ENCODE results near the gene MRTFA.
"Not testable (repeated sequence)": the region's sequence is repeated elsewhere in the genome, so short reads cannot be mapped to it uniquely, and the experiment has no call there.

Gene MRTFA

DNA sequence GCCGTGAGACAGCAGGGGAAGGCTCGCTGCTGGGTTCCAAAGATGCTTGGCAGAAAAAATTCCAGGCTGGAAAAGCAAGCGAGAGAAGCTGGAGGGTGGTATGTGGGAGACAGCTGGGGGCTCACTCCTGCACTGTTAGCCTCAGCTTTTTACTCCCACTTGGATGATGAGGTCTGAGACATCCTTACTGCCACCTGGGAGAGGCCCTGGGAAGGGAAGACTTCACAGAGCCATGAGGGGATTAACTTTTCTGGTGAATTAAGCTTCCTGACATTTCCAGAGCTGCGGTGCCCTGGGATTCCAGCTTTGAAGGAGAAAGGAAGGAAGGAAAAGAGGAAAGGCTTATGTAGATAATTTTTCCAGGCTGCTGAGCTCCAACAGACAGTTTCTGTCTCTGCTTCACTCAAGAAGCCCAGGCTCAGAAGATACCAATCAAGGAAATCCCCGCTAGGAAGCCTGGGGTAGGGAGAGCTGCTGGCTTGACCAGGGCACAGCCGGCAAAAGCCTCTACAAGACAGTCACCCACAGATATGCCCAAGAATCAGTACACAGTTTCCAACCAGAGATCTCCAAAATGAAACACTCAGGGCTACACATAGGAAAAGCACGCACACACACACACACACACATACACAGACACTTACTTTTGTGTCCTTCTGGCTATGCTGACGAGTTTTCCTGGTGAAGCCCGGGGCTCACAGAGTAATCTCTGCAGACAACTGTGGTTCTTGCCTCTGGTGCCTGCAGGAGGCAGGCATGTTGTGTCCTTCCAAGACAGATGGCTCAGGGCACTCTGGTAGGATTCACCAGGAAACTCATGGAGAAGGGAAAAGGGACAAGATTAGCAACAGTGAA lies 43.7 kb upstream of the MRTFA start:
- Histone ChIP-seq H3K27me3 (ENCODE audit: control insufficient read depth, insufficient read depth, low read length) (no peaks in the 10 kb centered on the region), H3K4me3 (ENCODE audit: low read depth, low read length) (no peak overlapping the region), H3K9me3 (ENCODE audit: control insufficient read depth, low read length) (no peaks in the 10 kb centered on the region), H3K9ac (no peak overlapping the region), H3K4me2 (ENCODE audit: low read length) (peak overlapping the region; percentile 63), H3K36me3 (ENCODE audit: control insufficient read depth, insufficient read depth, low read length) (no peaks in the 10 kb centered on the region), H3K27ac (no peak overlapping the region), H3K79me2 (no peaks in the 10 kb centered on the region), H3K4me1 (peaks cover 2% of the 10 kb centered on the region), H2AFZ (no peak overlapping the region)
- TF ChIP-seq, protein P1, sequence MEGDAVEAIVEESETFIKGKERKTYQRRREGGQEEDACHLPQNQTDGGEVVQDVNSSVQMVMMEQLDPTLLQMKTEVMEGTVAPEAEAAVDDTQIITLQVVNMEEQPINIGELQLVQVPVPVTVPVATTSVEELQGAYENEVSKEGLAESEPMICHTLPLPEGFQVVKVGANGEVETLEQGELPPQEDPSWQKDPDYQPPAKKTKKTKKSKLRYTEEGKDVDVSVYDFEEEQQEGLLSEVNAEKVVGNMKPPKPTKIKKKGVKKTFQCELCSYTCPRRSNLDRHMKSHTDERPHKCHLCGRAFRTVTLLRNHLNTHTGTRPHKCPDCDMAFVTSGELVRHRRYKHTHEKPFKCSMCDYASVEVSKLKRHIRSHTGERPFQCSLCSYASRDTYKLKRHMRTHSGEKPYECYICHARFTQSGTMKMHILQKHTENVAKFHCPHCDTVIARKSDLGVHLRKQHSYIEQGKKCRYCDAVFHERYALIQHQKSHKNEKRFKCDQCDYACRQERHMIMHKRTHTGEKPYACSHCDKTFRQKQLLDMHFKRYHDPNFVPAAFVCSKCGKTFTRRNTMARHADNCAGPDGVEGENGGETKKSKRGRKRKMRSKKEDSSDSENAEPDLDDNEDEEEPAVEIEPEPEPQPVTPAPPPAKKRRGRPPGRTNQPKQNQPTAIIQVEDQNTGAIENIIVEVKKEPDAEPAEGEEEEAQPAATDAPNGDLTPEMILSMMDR (IDR thresholded peaks at IDR 0.05): no peak

DNA sequence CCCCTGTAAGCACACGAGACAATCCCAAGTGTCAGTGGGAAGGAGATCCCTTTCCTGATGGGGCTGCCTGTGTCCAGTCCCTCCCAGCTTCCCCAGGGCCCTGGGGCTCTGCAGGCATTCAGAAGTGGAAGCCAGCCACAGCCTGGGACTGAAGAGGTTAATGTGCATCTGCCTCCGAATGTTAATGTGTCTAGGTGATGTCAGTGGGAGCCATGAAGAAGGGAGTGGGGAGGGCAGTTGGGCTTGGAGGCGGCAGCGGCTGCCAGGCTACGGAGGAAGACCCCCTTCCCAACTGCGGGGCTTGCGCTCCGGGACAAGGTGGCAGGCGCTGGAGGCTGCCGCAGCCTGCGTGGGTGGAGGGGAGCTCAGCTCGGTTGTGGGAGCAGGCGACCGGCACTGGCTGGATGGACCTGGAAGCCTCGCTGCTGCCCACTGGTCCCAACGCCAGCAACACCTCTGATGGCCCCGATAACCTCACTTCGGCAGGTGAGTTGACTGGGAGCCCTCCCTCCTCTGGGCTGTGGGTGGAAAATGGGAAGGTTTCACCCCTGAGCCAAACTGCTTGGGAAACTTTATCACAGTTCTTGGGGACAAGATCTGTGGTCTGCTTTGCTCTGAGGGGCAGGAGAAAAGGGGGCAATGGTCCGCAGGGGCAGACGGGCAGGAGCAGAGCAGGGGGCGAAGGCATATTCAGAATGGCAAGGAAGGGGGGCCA lies 42.9 kb upstream of the MRTFA start, which contains the start of gene MCHR1:
MCHR1 (plus strand) TSS at position 236 of the 715 bp plus-strand sequence; CDS start at position 405, 169 bp downstream.
- no peak within 1 kb of the TSS for H3K9ac ChIP-seq
- peaks cover 2% of the 10 kb centered on the region for H3K4me1 ChIP-seq
- H3K4me3 ChIP-seq (ENCODE audit: low read depth, low read length): peak within 1 kb of the TSS; percentile 7
- no peaks in the 10 kb centered on the region for H3K36me3 ChIP-seq (ENCODE audit: control insufficient read depth, insufficient read depth, low read length)
- TF ChIP-seq, protein P1 (IDR thresholded peaks at IDR 0.05): no peak
- H3K4me2 ChIP-seq (ENCODE audit: low read length): peak within 1 kb of the TSS; percentile 63
- H3K27me3 ChIP-seq (ENCODE audit: control insufficient read depth, insufficient read depth, low read length): no peaks in the 10 kb centered on the region
- no peaks in the 10 kb centered on the region for H3K79me2 ChIP-seq
- H3K9me3 ChIP-seq (ENCODE audit: control insufficient read depth, low read length): no peaks in the 10 kb centered on the region
- peak within 1 kb of the TSS; percentile 42 for H2AFZ ChIP-seq
- H3K27ac ChIP-seq: no peak within 1 kb of the TSS

DNA sequence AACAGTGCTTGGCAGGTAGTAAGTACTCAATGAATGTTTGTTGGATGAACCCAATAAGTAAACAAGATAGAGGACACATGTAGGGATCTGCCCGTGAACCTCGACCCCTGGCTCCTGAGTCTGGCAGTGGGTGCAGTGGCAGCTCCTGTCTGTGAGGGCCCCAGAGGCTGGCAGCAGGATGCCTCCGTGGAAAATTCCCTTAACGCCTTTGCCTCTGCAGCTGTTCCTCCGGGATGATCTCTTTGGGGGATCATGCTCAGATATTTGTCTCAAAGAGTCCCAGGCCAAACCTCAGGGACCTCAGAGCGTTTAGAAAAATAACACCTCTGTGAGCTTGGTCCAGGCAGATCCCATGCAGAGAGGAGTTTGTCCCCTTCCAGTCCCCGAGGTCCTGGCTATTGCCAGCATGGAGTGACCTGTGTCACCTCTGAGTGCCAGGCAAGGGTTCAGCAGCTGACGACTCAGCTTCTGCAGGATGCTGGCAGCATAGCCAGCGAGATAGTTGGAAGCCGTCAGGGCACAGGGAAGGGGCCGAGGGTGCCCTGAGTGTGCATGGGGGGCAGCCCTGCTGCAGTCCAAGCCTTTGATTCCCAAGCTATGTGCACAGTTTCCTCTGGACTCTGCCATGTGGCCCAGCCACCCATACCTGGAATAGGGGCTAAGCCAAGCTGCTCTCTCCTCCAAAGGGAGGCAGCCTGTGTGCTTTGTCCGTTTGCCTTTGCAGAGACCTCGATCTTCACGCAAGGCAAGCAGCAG lies 42.2 kb upstream of the MRTFA start:
- Histone ChIP-seq H3K4me1 (peaks cover 2% of the 10 kb centered on the region), H3K4me3 (ENCODE audit: low read depth, low read length) (peak overlapping the region; percentile 7), H3K27me3 (ENCODE audit: control insufficient read depth, insufficient read depth, low read length) (no peaks in the 10 kb centered on the region), H3K27ac (no peak overlapping the region), H3K9ac (no peak overlapping the region), H3K9me3 (ENCODE audit: control insufficient read depth, low read length) (no peaks in the 10 kb centered on the region), H3K36me3 (ENCODE audit: control insufficient read depth, insufficient read depth, low read length) (no peaks in the 10 kb centered on the region), H3K4me2 (ENCODE audit: low read length) (peak overlapping the region; percentile 63), H2AFZ (peak overlapping the region; percentile 42), H3K79me2 (no peaks in the 10 kb centered on the region)
- TF ChIP-seq, protein P1 (IDR thresholded peaks at IDR 0.05): no peak

DNA sequence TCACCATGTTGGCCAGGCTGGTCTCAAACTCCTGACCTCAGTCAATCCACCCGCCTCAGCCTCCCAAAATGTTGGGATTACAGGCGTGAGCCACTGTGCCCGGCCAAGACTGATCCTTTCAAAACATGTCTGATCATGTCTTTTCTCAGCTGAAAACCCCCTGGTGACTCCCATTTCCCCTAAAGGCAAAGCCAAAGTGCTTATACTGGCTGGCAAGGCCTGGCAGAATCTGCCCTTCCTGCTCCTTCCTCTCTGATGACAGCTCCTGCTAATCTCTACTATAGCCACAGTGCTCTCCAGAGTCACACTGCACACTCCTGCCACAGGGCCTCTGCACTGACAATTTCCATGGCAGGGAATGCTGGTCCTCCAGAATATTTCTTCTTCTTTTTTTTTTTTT lies 40.1 kb upstream of the MRTFA start:
- Histone ChIP-seq H3K36me3 (ENCODE audit: control insufficient read depth, insufficient read depth, low read length) (no peaks in the 10 kb centered on the region), H3K9me3 (ENCODE audit: control insufficient read depth, low read length) (no peaks in the 10 kb centered on the region), H3K27me3 (ENCODE audit: control insufficient read depth, insufficient read depth, low read length) (no peaks in the 10 kb centered on the region), H2AFZ (no peak overlapping the region), H3K4me2 (ENCODE audit: low read length) (no peak overlapping the region), H3K9ac (no peak overlapping the region), H3K27ac (no peak overlapping the region), H3K79me2 (no peaks in the 10 kb centered on the region), H3K4me3 (ENCODE audit: low read depth, low read length) (no peak overlapping the region), H3K4me1 (peaks cover 2% of the 10 kb centered on the region)
- TF ChIP-seq, protein P1 (IDR thresholded peaks at IDR 0.05): no peak

DNA sequence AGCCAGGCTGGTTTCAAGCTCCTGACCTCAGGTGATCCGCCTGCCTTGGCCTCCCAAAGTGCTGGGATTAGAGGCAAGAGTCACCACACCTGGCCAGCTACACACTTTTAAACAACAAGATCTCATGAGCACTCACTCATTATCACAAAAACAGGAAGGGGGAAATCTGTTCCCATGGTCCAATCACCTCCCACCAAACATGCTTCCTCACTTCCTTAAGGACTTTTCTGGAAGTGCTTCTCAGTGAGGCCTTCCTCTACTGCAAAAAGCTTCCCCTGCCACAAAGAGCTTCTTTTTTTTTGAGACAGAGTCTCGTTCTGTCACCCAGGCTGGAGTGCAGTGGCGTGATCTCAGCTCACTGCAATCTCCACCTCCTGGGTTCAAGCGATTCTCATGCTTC lies 39.6 kb upstream of the MRTFA start:
- H3K79me2 ChIP-seq; H3K4me1 ChIP-seq; H3K4me2 ChIP-seq (ENCODE audit: low read length); H3K27ac ChIP-seq; H3K27me3 ChIP-seq (ENCODE audit: control insufficient read depth, insufficient read depth, low read length); H3K9me3 ChIP-seq (ENCODE audit: control insufficient read depth, low read length); H3K9ac ChIP-seq; H3K36me3 ChIP-seq (ENCODE audit: control insufficient read depth, insufficient read depth, low read length); H3K4me3 ChIP-seq (ENCODE audit: low read depth, low read length); H2AFZ ChIP-seq: not testable (repeated sequence)

Measured in parathyroid adenoma (tissue), 2 donors.